ENCODE data around the gene ANO9. TPM values are rescaled to one million over a fixed set of nuclear protein-coding genes. Genes with fewer than 3 reads are reported as not detected.

Gene ANO9
- total RNA-seq, 1 experiment from 2014 or later: 16.6 TPM

- H3K4me2 ChIP-seq (ENCODE audit: low read length): peak overlapping the region; percentile 98
- intact Hi-C loops (cut with micrococcal nuclease): no loop called here
- H3K9me3 ChIP-seq (ENCODE audit: low read length): no peaks in the 10 kb centered on the region
- POLR2A ChIA-PET (ENCODE audit: unreplicated experiment): no interaction called here
- ATAC-seq (no peak), DNase-seq (no peak)
- peak overlapping the region; percentile 80 for H3K4me3 ChIP-seq (ENCODE audit: low read length)
- 0 out of 2 replicates have a peak overlapping the region, but pooled peaks have one; percentile 14 for H2AFZ ChIP-seq (ENCODE audit: low read length)
- no peak overlapping the region for H3K9ac ChIP-seq (ENCODE audit: low read length)
- BruUV-seq (replicated peaks): no TSS peak
- TF ChIP-seq CTCF (conservative IDR thresholded peaks at IDR 0.05; ENCODE audit: low read depth, low read length) (no peak), EZH2phosphoT487 (IDR thresholded peaks at IDR 0.05; ENCODE audit: borderline replicate concordance, low read length) (no peak), EZH2 (IDR thresholded peaks at IDR 0.05; ENCODE audit: low read length, unreplicated experiment) (no peak)
- H4K20me1 ChIP-seq (ENCODE audit: low read length): no peaks in the 10 kb centered on the region
- no peaks in the 10 kb centered on the region for H3K27me3 ChIP-seq (ENCODE audit: low read length)
- no peaks in the 10 kb centered on the region for H3K9me2 ChIP-seq (replicated peaks; ENCODE audit: low read length)
- CTCF ChIA-PET: no interaction called here
- no peaks in the 10 kb centered on the region for H3K36me3 ChIP-seq (ENCODE audit: low read depth, low read length)
- no peak overlapping the region for H3K27ac ChIP-seq (ENCODE audit: low read length)
- H3K4me1 ChIP-seq (ENCODE audit: insufficient read depth, low read length): peaks cover 27% of the 10 kb centered on the region
- peaks cover 23% of the 10 kb centered on the region for H3K79me2 ChIP-seq (ENCODE audit: low read length)
- no peaks in the 10 kb centered on the region for H3F3A ChIP-seq (ENCODE audit: low read length, unreplicated experiment)
Measured at GRCh38 chr11:417652-418342, 24.0 kb downstream of the ANO9 start.

GRCh38 chr11:416757-417621 is 24.8 kb downstream of the ANO9 start:
- H3K4me3 ChIP-seq (ENCODE audit: low read length): peak overlapping the region; percentile 80
- H3K79me2 ChIP-seq (ENCODE audit: low read length): peaks cover 25% of the 10 kb centered on the region
- H4K20me1 ChIP-seq (ENCODE audit: low read length): no peaks in the 10 kb centered on the region
- BruUV-seq (replicated peaks): no TSS peak
- no peaks in the 10 kb centered on the region for H3K27me3 ChIP-seq (ENCODE audit: low read length)
- peak overlapping the region; percentile 56 for H3K9ac ChIP-seq (ENCODE audit: low read length)
- no peaks in the 10 kb centered on the region for H3K9me3 ChIP-seq (ENCODE audit: low read length)
- ChIA-PET POLR2A (ENCODE audit: unreplicated experiment) (no interaction called here), CTCF (interaction anchor here (0.6 to 1.5 kb wide), 2 partner anchors 10 to 31 kb away, joined by 4 to 8 read pairs; no protein-coding TSS in a partner anchor)
- H3K4me1 ChIP-seq (ENCODE audit: insufficient read depth, low read length): peaks cover 27% of the 10 kb centered on the region
- H3F3A ChIP-seq (ENCODE audit: low read length, unreplicated experiment): no peaks in the 10 kb centered on the region
- DNase-seq: peak; percentile 79
- peak overlapping the region; percentile 82 for H2AFZ ChIP-seq (ENCODE audit: low read length)
- peak; percentile 53 for ATAC-seq
- no peaks in the 10 kb centered on the region for H3K36me3 ChIP-seq (ENCODE audit: low read depth, low read length)
- H3K4me2 ChIP-seq (ENCODE audit: low read length): peak overlapping the region; percentile 98
- peak overlapping the region; percentile 26; the same call in 1 of the 2 replicates for H3K27ac ChIP-seq (ENCODE audit: low read length)
- intact Hi-C loops (cut with micrococcal nuclease): no loop called here
- TF ChIP-seq CTCF (conservative IDR thresholded peaks at IDR 0.05; ENCODE audit: low read depth, low read length) (no peak), EZH2phosphoT487 (IDR thresholded peaks at IDR 0.05; ENCODE audit: borderline replicate concordance, low read length) (peak; percentile 43; the same call in 1 of the 2 replicates)
- H3K9me2 ChIP-seq (replicated peaks; ENCODE audit: low read length): no peaks in the 10 kb centered on the region
